Hypothalamus (tissue), 51 donors: ENCODE measurements around the gene LTBP2.

Source experiments
- DNase-seq, 51 donors: peaks; one replicate each; lab custom pipeline; 2025; lab: John Stamatoyannopoulos, UW

The LTBP2 gene

DNA sequence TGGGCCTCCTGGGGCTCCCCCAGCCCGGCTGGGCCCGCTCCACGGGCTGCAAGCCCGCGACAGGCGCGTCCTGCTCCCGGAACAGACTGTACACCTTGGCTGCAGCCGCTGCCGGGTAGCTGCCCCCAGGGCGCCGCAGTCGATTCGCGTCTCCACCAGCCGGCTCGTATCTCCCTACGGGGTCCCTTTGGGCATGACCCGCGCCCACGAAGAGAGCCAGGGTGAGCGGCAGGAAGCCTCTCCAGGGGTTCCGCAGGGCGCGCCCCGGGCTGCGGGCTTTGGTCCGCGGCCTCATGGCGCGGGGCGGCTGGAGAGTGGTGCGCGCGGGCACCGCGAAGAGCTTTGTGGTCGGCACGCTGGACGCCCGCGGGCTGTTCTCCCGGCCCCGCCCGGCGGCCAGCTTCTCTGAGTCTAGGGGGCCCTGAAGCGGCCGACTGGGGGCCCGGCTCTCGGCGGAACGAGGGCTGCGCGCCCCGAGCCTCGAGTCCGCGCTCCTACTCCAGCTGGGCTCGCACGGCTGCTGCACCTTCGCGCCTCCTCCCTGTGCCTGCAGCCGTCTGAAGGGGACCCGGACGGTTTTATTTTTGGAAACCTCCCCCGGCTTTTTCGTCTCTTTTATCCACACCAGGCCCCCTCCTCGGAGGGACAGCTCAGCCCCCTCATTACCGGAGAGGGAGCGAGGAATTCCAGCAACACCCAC lies at the start of gene LTBP2:
Gene LTBP2 (minus strand): TSS at position 588 of the 700 bp plus-strand sequence. CDS start 293 bp downstream, at position 295.
- DNase-seq = no peak

DNA sequence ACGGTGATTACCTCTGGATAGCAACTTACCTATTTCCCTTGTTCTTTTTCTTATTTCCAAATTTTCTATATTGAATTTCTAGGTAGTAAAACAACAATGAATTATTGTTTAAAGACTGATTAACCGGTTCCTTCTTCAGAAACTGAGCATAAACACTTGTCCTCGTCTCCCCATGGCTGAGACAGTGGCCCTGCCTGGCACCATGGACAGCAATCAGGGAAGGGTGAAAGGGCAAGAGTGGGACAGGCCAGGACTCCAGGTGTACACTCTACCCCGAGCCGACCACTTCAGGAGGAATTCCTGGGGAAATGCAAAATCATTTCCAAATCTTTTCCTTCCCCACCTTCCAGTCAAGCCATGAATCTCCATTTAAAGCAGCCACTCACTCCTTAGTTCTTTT lies 48.8 kb upstream of the LTBP2 start:
- DNase-seq = no peak

DNA sequence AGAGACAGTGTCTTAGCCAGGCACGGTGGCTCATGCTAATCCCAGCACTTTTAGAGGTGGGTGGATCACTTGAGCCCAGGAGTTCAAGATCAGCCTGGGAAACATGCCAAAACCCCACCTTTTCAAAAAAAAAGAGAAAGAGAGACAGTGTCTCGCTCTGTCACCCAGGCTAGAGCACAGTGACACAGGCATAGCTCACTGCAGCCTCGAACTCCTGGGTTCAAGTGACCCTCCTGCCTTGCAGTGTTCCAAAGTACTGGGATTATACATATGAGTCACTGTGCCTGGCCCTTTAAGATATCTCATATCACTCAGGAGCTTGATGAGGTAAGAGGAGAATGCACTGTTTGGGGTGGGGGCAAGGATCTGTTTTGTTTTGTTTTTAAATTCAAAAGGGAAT lies 48.1 kb upstream of the LTBP2 start:
- no peak for DNase-seq

DNA sequence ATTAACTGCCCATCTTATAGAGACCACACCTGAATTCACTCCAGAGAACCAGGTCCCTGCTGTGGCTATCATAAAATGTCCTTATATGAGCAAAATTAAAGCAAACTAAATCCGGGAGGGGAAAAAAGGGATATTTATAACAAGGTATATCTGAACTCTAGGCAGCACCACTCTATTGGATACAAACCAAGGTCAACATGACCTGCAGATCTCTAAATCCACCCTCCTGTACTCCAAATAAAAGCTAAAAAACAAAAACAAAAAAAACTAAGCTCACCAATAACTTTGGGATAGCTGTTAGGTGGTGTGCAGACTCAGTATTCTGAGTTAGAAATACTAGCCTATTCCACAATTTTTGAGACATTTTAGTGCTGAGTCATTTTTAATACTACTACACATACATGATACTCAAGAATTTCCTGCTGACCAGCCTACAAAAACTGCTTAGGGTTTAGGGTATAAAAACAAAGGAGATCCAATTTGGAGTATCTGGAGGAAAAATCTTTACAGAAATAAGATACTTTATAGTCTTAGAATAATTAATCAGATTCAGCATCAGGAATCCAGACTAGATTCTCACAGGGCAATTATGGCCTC lies 46.6 kb upstream of the LTBP2 start:
- DNase-seq = no peak

DNA sequence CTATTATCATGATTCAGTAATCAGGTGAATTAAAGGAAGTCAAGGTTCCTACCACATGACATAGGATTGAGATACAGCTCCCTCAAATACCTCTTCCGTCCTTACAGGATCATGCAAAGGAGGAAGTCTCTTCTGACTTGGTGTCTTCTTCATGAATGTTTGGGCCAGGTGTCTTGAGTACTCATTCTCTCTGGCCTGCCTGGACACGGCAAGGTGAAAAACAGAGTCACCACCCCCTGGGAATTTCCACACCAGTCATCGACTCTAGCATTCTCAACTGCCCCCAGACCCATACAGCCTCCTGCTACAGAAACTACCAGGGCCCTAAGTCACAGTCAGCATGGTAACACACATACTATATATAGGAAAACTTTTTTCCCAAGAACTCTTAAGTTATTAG lies 44.9 kb upstream of the LTBP2 start:
- DNase-seq = no peak

DNA sequence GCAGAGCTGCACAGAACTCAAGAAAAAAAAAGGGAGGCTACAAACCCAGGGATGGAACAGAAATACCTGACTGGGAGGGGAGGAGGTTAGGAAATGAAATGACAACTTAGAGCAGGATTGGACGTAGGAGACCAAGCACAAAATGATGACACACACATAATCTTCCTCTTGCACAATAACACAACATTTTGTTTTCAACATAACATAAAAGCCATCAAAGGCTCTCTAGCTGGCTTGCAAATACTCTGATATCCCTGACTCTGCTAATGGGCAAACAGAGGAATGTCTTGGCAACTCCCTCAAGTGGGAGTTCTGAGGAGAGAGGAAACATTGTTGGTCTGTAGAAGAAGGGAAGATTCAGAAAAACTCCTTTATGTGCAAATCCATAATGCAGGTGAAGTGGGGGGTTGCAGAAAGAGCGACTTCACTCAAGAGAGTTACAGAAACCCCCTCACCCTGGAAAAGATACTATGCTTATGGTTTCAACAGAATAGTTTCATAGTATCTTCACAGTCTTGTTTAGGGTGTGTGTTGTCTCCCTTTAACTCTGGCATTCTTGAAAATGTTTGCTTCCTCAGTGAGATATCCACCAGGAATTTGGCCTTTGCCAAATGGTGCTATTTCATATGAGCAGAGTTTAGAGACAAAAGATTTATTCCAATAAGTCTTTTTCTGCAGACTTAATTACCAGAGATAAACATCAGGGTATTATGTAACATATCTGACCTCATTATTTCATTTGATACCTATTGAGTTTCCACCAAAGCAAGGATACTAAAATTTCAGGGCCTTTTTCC lies 43.8 kb upstream of the LTBP2 start:
- DNase-seq = no peak

DNA sequence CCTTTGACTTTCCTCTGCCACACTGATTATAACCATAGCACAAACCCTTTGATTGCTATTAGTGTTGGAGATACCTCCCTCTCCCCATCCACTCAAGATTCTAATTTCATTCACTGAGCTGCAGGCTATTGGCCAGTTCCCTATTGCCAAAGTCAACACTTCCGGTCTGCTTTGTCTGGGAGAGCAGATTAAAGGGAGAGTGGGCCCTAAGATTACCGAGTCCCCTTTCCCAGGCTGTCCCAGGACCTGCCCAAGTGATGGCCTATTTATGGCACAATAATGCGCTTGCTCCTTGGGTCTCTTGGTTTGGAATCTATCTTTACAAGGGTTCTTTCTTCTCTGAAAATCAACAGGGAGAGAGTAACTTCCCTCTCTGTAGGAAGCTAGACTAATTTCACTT lies 42.9 kb upstream of the LTBP2 start:
- no peak for DNase-seq

DNA sequence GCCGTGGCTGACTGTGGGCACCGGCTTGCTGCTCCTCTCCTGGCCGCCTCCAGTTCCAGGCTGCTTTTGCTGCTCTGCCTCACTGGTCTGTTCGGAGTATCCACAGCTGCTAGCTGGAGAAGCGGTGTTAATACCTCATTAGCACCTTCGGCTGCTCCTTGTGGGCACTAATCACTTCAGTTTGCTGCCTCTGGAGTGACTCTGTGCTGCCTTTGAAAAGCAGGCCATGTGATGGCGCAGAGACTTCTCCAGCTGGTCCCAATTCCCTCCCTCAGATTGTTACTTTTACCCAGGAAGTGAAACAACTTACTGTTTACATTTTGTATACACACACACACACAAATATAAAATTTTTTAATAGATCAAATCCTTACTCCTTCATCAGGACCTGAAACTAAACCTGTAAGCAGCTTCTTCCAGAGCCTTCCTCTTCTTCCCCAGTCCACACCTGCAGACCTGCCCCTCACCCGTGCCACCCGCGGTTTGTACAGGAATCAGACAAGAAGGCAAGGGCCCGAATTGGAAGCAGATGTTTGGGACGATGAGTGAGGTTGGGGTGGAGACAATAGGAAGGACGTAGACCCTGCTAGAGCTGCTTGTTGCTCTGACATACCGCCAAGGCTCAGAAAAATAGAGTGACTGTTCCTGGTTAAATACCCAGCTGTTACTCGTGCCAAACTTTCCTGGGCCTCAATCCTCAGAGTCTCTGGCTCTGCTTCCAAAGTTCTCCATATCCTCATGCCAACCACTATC lies 41.5 kb upstream of the LTBP2 start:
- DNase-seq = peak in 11 of 51 donors; percentile 6 to 38 (median 21)

DNA sequence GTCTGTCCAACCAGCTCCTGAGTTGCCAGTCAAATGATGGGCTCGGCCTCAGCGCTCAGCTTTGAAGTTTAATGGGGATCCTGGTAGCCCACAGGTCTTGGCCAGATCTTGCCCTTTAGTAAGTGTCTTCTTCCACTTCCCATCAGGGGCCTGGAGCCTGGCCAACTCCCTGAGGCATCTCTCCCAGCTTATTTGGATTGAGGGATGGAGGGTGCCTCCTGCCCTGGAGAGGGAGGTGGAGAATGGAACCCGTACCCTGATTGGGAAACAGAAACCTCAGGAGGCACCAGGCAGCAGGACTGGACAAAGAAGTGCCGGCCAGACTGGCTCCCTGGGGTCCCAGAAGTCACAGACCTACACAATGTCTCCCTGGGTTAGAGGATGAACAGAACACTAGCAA lies 40.5 kb upstream of the LTBP2 start:
- DNase-seq = no peak

DNA sequence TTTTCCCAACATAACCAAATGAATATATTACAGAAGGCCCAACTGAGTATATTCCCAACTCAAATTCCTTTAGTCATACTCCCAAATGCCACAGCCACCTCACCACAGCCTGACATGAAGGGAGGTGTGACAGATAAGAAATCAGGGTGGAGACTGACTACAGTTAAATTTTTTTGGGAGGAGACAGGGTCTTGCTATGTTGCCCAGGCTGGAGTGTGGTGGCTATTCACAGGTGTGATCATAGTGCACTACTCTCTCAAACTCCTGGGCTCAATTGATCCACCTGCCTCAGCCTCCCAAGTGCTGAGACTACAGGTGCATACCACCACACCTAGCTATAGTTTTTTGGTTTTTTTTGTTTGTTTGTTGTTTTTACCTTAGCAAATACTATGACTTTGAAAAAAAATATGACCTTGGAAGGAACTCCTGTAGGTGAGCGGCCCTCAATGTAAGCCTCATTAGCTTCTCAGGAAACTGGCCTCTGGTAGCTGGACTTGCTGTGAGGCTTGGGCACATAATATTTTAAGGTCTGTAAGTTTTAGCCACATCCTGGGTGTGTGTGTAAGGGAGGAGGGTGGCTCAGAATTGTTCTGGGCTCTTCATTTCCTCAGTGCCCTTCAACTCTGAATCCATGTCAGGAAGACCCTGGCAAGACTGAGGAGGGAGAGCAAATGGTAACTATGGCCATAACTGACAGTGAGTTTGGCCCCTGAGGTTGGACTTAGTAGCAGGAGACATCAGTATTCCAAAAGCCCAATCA lies 39.1 kb upstream of the LTBP2 start:
- no peak for DNase-seq

DNA sequence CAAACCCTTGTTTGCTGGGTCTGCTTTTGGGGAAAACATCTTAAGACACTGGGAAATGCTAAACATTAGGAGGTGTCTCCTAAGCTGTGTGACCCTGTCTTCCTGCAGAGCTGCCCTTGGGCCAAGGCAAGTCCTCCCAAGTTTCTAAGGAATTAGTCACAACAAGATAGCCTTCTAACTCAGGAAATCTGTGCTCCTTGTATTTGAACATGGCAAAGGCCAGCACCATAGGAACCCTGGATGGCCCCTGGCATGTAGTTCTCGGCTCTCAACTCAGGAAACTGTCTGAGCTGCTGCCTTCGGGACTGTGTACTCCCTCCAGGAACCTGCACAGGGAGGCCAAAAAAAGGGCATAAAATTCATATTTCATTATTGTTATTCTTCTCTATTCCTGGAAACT lies 37.6 kb upstream of the LTBP2 start:
- no peak for DNase-seq

DNA sequence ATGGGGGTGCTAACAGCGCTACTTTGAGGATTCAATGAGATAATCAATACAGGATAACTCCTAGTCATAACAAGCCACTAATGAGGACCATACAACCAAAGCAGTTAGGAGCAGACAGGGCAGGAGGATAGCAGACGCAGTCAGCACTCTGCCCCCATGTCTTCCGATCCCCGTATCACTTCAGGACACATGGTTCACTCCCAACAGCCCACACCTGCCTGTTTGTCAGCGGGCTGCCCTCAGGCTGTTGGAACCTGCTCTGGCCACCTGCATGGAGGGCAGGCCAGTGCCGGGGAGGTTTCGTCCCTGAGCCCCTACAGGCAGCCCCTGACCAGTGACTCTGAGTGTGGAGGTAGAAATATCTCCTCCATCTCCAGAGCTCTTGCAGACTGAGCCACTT lies 37.1 kb upstream of the LTBP2 start:
- no peak for DNase-seq

DNA sequence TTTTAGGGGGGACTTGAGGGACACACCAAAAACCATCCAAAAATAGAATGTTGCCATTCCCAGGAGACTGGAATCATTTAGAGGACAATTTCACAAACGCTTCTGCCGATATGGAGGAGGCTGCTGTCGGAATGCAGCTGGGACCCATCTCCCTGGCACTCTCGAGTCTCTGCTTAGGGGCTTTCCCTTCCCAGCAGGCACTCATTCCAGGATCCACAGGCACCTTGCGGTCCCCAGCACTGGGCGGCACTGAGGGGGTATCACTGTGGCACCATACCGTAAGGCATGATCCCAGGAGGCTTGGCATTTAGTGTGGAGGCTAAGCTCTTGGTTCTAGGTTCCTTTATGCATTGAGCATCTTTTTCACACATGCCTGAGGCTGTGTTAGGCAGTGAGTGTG lies 36.6 kb upstream of the LTBP2 start:
- DNase-seq = no peak

DNA sequence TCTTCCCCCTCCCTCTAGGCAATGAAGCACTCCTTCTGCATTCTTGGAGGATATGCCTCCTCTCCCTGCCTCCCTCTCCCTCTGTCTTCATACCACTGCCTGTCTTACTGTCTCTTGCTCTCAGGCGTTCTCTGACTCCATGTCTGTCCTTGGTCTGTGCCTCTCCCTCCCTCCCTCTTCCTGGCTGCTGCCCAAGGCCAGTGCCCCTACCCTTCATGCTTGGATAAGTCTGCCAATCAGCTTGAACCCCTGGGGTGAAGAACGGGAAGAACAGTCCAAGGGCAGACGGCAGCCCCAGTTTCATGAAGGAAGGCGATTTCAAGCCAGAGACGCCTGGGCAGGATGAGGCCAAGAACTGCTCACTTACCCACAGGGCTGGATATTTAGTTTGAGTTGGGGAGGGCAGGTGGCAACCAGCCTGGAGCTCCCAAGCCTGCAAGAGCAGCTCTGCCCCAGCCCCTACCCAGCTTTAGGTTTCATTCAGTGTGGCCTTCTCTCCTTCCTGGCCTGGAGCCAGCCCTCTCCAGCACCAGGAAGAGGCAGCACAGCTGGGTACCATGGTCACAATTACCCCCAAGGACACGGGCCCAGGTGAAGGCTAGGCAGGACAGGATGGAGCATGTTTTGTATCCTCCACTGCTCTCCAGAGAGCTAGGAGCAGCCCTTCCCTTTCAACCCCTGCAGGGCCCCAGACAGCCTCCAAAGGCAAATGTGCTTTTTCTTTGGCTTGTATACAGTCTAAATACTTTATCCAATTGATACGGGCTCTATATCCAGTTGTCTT lies 35.8 kb upstream of the LTBP2 start:
- DNase-seq = peak in 6 of 51 donors; percentile 5 to 32 (median 7)

DNA sequence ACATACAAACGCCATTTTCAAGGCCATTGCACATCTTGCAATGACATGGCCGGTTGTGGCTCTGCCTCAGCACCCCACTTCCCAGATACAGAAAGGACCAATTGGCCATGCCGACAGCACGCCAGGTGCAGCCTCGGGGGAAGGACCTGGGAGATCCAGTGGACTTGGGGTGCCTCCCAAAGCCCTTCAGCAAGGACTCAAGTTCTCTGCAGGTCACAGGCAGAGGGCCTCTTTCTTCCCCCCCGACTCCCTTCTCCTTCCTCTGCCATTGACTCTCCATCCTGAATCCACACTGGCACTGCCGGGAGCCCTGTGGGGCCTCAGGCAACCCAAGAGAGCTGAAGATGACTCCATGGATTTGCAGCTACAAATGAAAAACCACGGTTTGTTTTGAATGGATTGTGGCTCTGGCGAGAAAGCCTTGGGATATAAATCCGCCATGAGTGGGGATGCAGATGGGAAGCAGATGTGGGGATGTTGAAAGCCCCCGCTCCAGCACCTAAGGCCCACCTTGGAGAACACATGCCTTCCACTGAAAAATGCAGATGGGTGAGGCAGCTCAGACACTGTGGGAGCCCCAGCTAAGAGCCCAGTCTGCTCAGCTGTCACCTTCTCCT lies 35.1 kb upstream of the LTBP2 start:
- no peak for DNase-seq

DNA sequence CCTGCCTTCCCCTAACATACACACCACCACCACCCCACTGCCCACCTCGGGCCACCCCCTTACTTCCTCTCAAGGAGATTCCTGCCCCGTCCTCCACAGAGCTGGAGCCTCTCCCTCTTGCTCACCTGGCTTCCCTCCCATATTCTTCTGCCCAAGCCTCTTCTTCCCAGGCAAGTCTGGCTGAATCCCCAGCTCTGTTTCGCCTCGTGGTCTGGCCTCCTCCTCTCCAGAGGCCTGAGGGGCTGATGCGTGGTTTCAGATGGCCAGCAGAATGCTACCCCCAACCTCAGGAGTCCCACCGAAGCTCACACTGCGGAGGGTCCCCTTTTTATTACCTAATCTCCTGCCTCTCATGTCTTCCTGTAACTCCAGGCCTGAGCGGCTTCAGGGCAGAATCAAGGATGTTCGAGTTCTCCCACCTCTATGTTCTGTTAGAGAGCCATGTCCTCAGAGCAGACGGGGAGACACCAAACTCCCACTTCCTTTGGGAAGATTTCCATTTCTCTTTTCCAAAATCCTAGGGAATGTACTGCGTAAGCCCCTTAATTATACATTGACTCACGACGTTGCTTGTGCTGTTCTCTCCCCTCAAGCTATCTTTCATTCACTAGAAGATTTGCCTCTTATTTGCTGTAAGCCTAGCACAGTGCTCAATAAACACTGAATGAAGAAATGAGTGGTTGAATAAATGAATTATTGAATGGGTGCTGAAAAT lies 33.9 kb upstream of the LTBP2 start:
- no peak for DNase-seq

DNA sequence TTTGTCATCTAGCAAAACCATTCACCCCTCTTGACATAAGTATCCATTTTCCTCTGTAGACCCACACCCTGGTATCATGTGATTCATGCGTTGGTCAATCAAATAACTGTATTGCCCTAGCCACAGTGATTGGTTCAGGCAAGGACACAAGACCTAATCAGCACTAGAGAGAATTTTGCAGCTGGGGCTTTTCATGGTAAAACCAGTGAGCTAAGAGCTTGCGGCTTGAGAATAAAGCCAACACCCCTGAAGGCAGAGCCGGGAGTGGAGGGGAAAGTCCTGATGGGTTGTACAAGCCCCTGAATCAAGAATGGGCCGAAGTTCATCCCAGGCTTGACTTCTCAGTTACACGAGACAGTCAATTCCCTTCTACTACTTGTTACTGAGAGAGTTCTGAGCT lies 33.2 kb upstream of the LTBP2 start:
- DNase-seq = no peak

DNA sequence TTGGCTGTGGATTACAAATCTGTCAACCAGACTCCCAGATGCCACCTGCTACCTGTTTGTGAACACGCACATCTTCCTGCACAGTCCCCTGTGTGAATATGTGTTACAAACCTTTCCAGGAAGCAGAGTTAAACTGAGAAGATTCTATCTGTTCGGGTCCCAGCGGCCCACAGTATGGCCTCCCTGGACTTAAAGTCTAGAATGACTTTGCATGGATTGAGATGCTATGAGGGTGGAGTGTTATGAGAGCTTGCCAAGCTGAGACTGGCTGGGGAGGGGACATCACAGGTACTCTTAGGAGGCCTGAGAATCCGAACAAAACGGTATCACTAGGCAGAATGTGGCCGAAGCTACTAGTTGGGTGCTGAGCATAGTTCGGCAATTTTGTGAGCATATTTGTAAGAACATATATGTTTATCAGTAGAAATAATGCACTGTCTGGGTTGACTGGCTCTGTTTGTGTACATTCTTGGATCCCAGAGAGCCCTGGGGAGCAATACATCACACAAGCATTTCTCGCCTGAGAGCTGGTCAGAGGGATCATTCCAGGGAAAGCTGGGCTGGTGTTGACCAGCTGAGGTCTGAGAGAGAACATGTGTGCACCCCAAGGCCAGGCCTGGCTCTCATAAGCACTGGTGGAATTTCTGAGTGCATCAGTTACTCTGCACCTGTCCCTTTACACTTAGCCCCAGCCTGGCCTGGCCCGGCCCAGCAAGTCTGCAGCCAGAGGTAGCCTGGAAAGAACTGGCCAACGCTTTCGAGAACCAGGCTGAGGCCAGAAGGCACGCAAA lies 29.8 kb upstream of the LTBP2 start:
- DNase-seq = no peak
